IPS-18a (cell line): ENCODE data around the gene SMAD6.
"Not testable (repeated sequence)": the region's sequence is repeated elsewhere in the genome, so short reads cannot be mapped to it uniquely, and the experiment has no call there.

Source experiments
- H3K27ac ChIP-seq: one replicate; pipeline ENCODE4 v1.5.1; 2013; ENCODE audit warnings: low read length
- H3K27me3 ChIP-seq: one replicate; pipeline ENCODE4 v1.6.1; 2013; ENCODE audit warnings: mild to moderate bottlenecking, low read length; ENCODE audit not compliant: control insufficient read depth, insufficient read depth
- H3K36me3 ChIP-seq: one replicate; pipeline ENCODE4 v1.6.1; 2013; ENCODE audit warnings: low read depth, low read length; ENCODE audit not compliant: control insufficient read depth
- H3K4me1 ChIP-seq: one replicate; pipeline ENCODE4 v1.6.1; 2013; ENCODE audit warnings: low read depth, low read length; ENCODE audit not compliant: control insufficient read depth
- H3K4me3 ChIP-seq: one replicate; pipeline ENCODE4 v1.5.1; 2013; ENCODE audit warnings: low read length
- H3K9ac ChIP-seq: one replicate; pipeline ENCODE4 v1.6.1; 2013; ENCODE audit warnings: mild to moderate bottlenecking, low read length, moderate library complexity
- H3K9me3 ChIP-seq: one replicate; pipeline ENCODE4 v1.6.1; 2013; ENCODE audit warnings: low read depth, low read length; ENCODE audit not compliant: control insufficient read depth

The SMAD6 gene

GRCh38 chr15:66757030-66757429 is 55.0 kb downstream of the SMAD6 start:
- Histone ChIP-seq H3K4me3 (no peak overlapping the region), H3K27ac (no peak overlapping the region), H3K27me3 (no peaks in the 10 kb centered on the region), H3K9ac (no peak overlapping the region), H3K4me1 (no peaks in the 10 kb centered on the region), H3K36me3 (no peaks in the 10 kb centered on the region), H3K9me3 (no peaks in the 10 kb centered on the region)

GRCh38 chr15:66757521-66757920 is 55.5 kb downstream of the SMAD6 start:
- no peaks in the 10 kb centered on the region for H3K4me1 ChIP-seq
- H3K27me3 ChIP-seq, result no peaks in the 10 kb centered on the region
- no peak overlapping the region for H3K27ac ChIP-seq
- H3K9me3 ChIP-seq, result no peaks in the 10 kb centered on the region
- H3K4me3 ChIP-seq, result no peak overlapping the region
- no peak overlapping the region for H3K9ac ChIP-seq
- H3K36me3 ChIP-seq, result no peaks in the 10 kb centered on the region

- not testable (repeated sequence) for H3K4me3 ChIP-seq, H3K27me3 ChIP-seq, H3K9me3 ChIP-seq, H3K9ac ChIP-seq, H3K36me3 ChIP-seq, H3K4me1 ChIP-seq, H3K27ac ChIP-seq
Observed at GRCh38 chr15:66758217-66758616, 56.2 kb downstream of the SMAD6 start.

- Histone ChIP-seq H3K4me1 (no peaks in the 10 kb centered on the region), H3K4me3 (no peak overlapping the region), H3K9ac (no peak overlapping the region), H3K27ac (no peak overlapping the region), H3K9me3 (no peaks in the 10 kb centered on the region), H3K27me3 (no peaks in the 10 kb centered on the region), H3K36me3 (no peaks in the 10 kb centered on the region)
Observed at GRCh38 chr15:66758844-66759243, 56.8 kb downstream of the SMAD6 start.

- Histone ChIP-seq H3K9ac (no peak overlapping the region), H3K27me3 (no peaks in the 10 kb centered on the region), H3K9me3 (no peaks in the 10 kb centered on the region), H3K36me3 (no peaks in the 10 kb centered on the region), H3K27ac (no peak overlapping the region), H3K4me1 (no peaks in the 10 kb centered on the region), H3K4me3 (no peak overlapping the region)
Observed at GRCh38 chr15:66760097-66760967, 58.3 kb downstream of the SMAD6 start.

GRCh38 chr15:66760968-66761725 is 59.1 kb downstream of the SMAD6 start:
- H3K9ac ChIP-seq, result no peak overlapping the region
- no peak overlapping the region for H3K4me3 ChIP-seq
- no peaks in the 10 kb centered on the region for H3K9me3 ChIP-seq
- H3K27ac ChIP-seq, result no peak overlapping the region
- H3K4me1 ChIP-seq, result peaks cover 4% of the 10 kb centered on the region
- H3K27me3 ChIP-seq, result no peaks in the 10 kb centered on the region
- H3K36me3 ChIP-seq, result no peaks in the 10 kb centered on the region

- H3K27ac ChIP-seq, result no peak overlapping the region
- no peaks in the 10 kb centered on the region for H3K27me3 ChIP-seq
- H3K9ac ChIP-seq, result no peak overlapping the region
- no peaks in the 10 kb centered on the region for H3K36me3 ChIP-seq
- H3K4me1 ChIP-seq, result peaks cover 5% of the 10 kb centered on the region
- no peak overlapping the region for H3K4me3 ChIP-seq
- H3K9me3 ChIP-seq, result no peaks in the 10 kb centered on the region
Observed at GRCh38 chr15:66761726-66762595, 59.9 kb downstream of the SMAD6 start.

- peaks cover 5% of the 10 kb centered on the region for H3K4me1 ChIP-seq
- no peaks in the 10 kb centered on the region for H3K36me3 ChIP-seq
- H3K9me3 ChIP-seq, result no peaks in the 10 kb centered on the region
- H3K4me3 ChIP-seq, result no peak overlapping the region
- no peaks in the 10 kb centered on the region for H3K27me3 ChIP-seq
- no peak overlapping the region for H3K9ac ChIP-seq
- H3K27ac ChIP-seq, result no peak overlapping the region
Observed at GRCh38 chr15:66763186-66764071, 61.4 kb downstream of the SMAD6 start.

GRCh38 chr15:66764072-66764786 is 62.2 kb downstream of the SMAD6 start:
- Histone ChIP-seq H3K4me1 (peaks cover 5% of the 10 kb centered on the region), H3K27ac (no peak overlapping the region), H3K36me3 (no peaks in the 10 kb centered on the region), H3K9me3 (no peaks in the 10 kb centered on the region), H3K27me3 (no peaks in the 10 kb centered on the region), H3K9ac (no peak overlapping the region), H3K4me3 (no peak overlapping the region)

GRCh38 chr15:66765478-66766281 is 63.6 kb downstream of the SMAD6 start:
- H3K36me3 ChIP-seq, result no peaks in the 10 kb centered on the region
- H3K27ac ChIP-seq, result no peak overlapping the region
- no peak overlapping the region for H3K4me3 ChIP-seq
- H3K9ac ChIP-seq, result no peak overlapping the region
- H3K4me1 ChIP-seq, result peaks cover 11% of the 10 kb centered on the region
- no peaks in the 10 kb centered on the region for H3K27me3 ChIP-seq
- H3K9me3 ChIP-seq, result no peaks in the 10 kb centered on the region
